Activated CD8-positive, alpha-beta memory T cell treated with anti-CD3 and anti-CD28 coated beads for 1 hour (primary cell): ENCODE data around the gene ITPK1.

Experiments used
- DNase-seq, 2 donors: peaks; one replicate each; pipeline ENCODE4 v3.0.0-alpha.2; 2020; ENCODE audit warnings: low read depth in 1 of 2; ENCODE audit errors: extremely low read depth in 1 of 2

Gene ITPK1

DNA sequence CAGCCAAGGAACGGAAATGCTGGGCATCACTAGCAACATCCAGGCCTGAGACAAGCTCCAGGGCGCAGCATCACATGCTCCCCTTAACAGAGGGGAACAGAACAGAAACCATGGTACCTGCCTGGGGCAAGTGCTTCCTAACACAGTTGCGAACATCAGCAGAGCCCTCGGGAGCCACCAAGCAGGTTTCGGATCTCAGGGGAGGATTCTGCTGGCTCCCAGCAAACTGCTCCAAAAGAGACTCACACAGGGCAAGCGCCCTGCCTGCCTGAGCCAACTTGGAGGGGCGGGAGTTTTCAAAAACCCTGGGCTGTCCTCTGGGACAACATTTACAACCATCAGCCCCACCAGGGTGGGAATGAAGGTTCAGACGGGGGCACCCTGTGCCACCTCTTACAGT, 173.1 kb downstream of the ITPK1 start:
- DNase-seq, result no peak

GRCh38 chr14:92942136-92942535, 173.6 kb downstream of the ITPK1 start:
- DNase-seq, result no peak

- DNase-seq, result no peak
Observed at GRCh38 chr14:92941531-92941930, 174.2 kb downstream of the ITPK1 start.

GRCh38 chr14:92940543-92940942, 175.2 kb downstream of the ITPK1 start:
- DNase-seq, result no peak

- no peak for DNase-seq
Observed at GRCh38 chr14:92939699-92940098, 176.0 kb downstream of the ITPK1 start.

DNA sequence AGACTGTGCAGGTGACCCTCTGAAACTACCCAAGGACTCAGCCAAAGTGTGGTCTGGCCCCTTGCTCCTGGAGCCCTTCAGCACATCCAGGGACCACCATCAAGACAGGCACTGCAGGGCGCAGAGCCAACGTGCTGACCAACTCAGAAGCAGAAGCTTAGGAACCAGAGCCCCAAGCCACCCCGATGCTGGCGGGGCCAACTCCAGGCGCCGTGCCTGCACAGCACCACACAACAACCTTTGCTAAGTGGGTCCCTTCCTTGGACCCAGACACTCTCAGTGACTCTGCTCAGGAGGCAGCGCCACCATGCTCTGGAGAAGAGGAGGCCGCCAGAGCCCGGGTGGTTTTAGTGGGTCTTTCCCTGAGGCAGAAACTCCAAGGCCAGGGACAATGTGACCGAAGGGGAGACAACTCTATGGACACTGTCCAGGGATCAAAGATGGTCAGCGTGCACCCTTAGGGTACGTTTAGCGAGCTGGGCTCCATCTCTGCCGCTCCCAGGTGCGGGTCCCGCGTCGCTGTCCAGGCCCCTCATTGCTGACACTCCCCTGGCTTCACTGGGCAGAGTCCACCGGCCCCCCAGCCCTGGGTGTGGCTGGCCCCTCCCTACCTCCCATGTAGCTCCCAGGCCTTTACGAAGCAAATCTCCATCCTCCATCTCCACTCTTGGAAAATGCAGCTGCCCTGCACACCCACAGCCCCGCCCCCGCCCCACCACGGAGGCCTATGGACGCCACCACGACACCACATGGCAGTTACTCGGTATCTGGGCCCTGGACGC, 176.6 kb downstream of the ITPK1 start:
- no peak for DNase-seq

- no peak for DNase-seq
Observed at GRCh38 chr14:92938235-92938875, 177.4 kb downstream of the ITPK1 start.

- DNase-seq, result no peak
Observed at GRCh38 chr14:92937051-92937937, 178.4 kb downstream of the ITPK1 start.

DNA sequence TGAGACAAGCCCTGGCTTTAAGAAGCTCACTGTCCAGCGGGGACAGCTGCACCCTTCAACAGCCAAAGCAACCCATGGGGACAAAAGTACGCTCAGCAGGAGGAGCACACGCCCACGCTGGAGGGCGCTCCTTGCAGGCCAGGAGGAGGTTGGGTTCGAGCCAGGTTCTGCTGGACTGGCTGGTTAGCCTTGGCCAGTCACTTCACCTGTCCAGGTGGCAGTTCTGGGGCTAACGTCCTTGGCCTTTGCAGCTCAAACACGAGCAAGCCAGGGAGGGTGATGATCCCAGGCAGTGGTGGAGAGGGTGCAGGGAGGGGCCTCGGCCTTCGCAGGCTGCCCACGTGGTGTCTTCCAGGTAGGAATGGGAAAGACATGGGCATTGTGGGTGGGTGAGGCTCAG, 179.6 kb downstream of the ITPK1 start:
- no peak for DNase-seq

DNA sequence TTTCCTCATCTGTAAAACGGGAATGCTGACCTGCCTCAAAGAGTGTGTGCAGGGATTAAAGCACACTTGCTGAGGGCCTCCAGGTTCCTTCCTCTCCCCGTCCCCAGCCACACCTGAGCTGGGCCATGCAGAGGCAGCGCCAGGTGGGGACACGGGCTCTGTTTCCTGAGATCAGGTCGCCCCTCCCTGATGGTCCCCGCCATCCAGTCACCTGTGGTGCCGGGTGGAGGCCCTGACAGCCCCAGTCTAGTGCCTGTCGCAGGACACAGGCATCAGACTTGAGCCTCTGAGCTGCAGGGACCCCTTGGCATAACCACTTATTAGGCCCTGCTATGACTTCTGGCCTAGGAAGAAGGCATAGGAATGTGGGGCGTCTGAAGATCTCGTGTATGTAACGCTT, 180.3 kb downstream of the ITPK1 start:
- no peak for DNase-seq

GRCh38 chr14:92934196-92935085, 181.3 kb downstream of the ITPK1 start:
- no peak for DNase-seq

GRCh38 chr14:92933481-92933880, 182.2 kb downstream of the ITPK1 start:
- no peak for DNase-seq

- DNase-seq, result no peak
Observed at GRCh38 chr14:92932448-92933395, 183.0 kb downstream of the ITPK1 start.

DNA sequence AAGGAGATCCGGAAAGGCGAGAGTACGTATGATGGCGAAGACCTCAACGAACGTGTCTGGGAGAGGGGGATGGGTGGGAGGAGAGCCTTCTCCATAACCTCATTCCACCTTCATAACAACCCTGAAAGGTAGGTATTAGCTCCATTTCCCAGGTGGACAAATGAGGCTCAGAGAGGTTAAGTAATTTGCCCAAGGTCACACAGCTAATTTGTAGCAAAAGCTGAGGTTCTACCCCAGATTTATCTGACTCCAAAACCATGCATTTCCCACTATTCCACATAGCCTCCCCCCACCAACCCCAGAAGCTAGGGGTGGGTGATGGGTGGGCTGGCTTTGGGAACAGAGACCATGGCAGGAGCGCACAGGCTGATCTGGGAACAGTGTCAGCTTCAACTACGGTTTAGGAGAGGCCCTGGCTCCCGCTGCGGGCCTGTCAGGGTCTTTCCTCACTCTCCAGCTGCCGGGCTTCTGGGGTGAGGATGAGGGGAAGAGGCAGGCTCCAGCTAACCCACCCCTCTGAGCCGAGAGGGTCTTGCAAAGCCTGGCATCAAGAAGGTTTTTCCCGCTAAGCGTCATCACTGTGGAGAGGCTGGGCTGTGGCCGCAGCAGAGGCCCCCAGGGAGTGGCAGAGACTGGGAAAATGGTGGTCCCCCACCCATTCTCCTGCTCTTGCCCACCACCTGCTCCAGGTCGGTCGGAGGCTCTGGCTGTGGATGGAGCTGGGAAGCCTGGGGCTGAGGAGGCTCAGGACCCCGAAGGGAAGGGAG, 183.9 kb downstream of the ITPK1 start:
- DNase-seq, result no peak

DNA sequence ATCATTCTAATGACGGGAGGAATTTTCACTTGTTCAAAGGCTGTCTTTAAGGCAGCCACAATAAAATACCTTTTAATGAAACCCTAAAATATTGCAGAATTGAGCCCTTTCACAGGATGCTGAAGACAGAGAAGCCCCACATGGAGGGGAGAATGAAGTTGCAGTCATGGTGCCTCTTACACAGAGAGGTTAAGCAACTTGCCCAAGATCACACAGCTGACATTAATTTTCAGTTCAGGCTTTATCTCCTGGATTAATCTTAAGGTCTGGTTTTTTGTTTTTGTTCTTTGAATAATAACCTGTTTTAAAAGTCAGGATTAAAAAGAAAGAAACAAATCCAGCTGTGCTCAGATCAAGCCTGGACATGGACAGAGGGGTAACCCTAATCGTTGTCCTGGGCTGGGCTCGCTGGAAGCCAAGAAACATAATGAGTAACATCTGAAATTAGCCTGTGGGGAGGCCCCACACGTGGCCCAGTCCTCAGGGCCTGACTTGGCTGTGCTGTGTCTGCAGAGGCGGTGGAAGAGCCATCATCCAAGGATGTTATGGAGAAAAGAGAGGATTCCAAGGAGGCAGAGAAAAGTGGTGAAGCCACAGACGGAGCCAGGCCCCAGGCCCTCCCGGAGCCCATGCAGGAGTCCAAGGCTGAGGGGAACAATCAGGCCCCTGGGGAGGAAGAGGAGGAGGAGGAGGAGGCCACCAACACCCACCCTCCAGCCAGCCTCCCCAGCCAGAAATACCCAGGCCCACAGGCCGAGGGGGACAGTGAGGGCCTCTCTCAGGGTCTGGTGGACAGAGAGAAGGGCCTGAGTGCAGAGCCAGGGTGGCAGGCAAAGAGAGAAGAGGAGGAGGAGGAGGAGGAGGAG, 184.8 kb downstream of the ITPK1 start:
- DNase-seq, result no peak

DNA sequence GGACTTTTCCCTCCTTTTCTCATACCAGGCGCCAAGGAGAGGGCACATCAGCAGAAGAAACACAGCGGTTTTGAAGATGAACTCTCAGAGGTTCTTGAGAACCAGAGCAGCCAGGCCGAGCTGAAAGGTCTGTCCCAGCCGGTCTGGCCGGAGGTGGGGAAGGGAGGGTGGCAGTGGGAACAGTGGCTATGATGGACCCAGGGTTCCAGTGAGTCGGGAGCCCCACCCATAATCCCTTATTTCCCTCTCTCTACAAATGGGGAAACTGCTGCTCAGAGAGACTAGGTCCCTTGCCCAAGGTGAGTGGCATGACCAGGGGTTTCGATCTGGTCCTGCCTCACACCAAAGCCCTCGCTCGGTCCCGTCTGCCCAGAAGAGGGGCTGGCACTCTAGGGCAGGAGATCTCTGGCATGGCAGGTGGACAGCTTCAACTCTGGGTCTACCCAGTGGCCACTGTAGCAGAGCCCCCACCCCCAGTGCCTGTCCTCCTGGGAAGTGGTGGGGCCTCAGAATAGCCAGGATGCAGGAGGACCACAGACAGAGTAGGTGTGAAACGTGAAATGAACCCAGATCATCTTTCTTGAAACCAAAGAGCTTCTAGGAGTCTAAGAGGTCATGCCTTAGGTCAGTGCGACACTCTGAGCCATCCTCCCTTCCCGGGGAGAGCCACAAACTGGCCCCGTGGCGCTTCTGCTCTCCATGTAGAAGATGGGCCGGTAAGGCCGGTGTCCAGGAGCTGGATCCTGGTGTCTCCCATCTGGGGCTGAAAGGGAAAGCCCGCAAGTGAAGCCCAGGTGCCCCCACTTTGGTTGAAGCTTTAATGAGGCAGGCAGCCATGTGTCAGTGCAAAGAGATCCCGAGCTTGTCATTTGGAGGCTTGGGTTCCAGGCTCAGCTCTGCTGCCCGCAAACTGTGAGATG, 185.8 kb downstream of the ITPK1 start:
- DNase-seq, result no peak
